ENCODE measurements around the gene TBC1D24.
A peak's percentile ranks its signal among the peaks of the same experiment; 100 is the strongest.

Gene TBC1D24

GRCh38 chr16:2512735-2513404, 37.9 kb downstream of the TBC1D24 start:
- 43% methylated on average over 14 of the region's 15 CpGs for WGBS
- Histone ChIP-seq H3K4me2 (ENCODE audit: low read length, poor library complexity, severe bottlenecking) (peak overlapping the region; percentile 52), H3K36me3 (ENCODE audit: control insufficient read depth in 1 of 2, insufficient read depth in 2 of 2, low read depth in 1 of 2, low read length in 2 of 2) (peaks cover 4 to 21% of the 10 kb centered on the region in 2 experiments), H3K18ac (ENCODE audit: low read depth in 1 of 2, low read length in 2 of 2) (peak overlapping the region; percentile 61 to 84), H2BK12ac (ENCODE audit: low read length in 2 of 2) (peak overlapping the region; percentile 46 to 47), H2BK120ac (ENCODE audit: low read depth, low read length) (no peak overlapping the region), H3K79me1 (replicated peaks; ENCODE audit: low read length, poor library complexity, severe bottlenecking) (peaks cover 5% of the 10 kb centered on the region), H3K4ac (ENCODE audit: low read depth in 1 of 2, low read length in 2 of 2) (no peak overlapping the region), H2AFZ (ENCODE audit: low read depth, low read length) (peak overlapping the region; percentile 66), H2BK5ac (ENCODE audit: low read depth, low read length, poor library complexity, severe bottlenecking) (no peak overlapping the region), H3K9me3 (ENCODE audit: control insufficient read depth, low read length) (no peaks in the 10 kb centered on the region), H3K27me3 (ENCODE audit: control insufficient read depth in 1 of 2, insufficient read depth in 1 of 2, low read length in 2 of 2) (no peaks in the 10 kb centered on the region), H3K14ac (ENCODE audit: low read length in 2 of 2) (peak overlapping the region in 1 of 2 experiments; percentile 31), H3K4me3 (ENCODE audit: insufficient read depth in 1 of 2, low read depth in 1 of 2, low read length in 2 of 2) (peak overlapping the region; percentile 12 to 69), H3K23ac (ENCODE audit: low read length in 2 of 2) (no peak overlapping the region), H2AK5ac (ENCODE audit: low read length, severe bottlenecking) (peak overlapping the region; percentile 84), H3K4me1 (ENCODE audit: control insufficient read depth, insufficient read depth, low read depth, low read length) (peaks cover 57% of the 10 kb centered on the region), H4K91ac (ENCODE audit: low read length) (peak overlapping the region; percentile 82), H2BK15ac (ENCODE audit: low read depth, poor library complexity, severe bottlenecking) (peak overlapping the region; percentile 84), H3K27ac (ENCODE audit: low read length, poor library complexity, severe bottlenecking) (peak overlapping the region; percentile 6), H4K8ac (ENCODE audit: low read length) (peak overlapping the region; percentile 20), H3K9ac (ENCODE audit: low read length) (peak overlapping the region; percentile 96)
- no peak for DNase-seq

GRCh38 chr16:2513405-2514332, 38.7 kb downstream of the TBC1D24 start, which contains the start of gene ATP6V0C:
ATP6V0C (plus strand) TSS chr16:2513952; CDS start chr16:2514104, 152 bp downstream.
- no peaks in the 10 kb centered on the region for H3K9me3 ChIP-seq (ENCODE audit: control insufficient read depth, low read length)
- peak within 1 kb of the TSS in 1 of 2 experiments; percentile 66 for H3K23ac ChIP-seq (ENCODE audit: low read length in 2 of 2)
- peaks cover 65% of the 10 kb centered on the region for H3K4me1 ChIP-seq (ENCODE audit: control insufficient read depth, insufficient read depth, low read depth, low read length)
- peak within 1 kb of the TSS; percentile 95 to 96 for H3K4me3 ChIP-seq (ENCODE audit: insufficient read depth in 1 of 2, low read depth in 1 of 2, low read length in 2 of 2)
- peaks cover 5% of the 10 kb centered on the region for H3K79me1 ChIP-seq (replicated peaks; ENCODE audit: low read length, poor library complexity, severe bottlenecking)
- peak within 1 kb of the TSS; percentile 41 for H3K27ac ChIP-seq (ENCODE audit: low read length, poor library complexity, severe bottlenecking)
- peak; percentile 87 for DNase-seq
- H2BK12ac ChIP-seq (ENCODE audit: low read length in 2 of 2) = peak within 1 kb of the TSS; percentile 46 to 47
- under 1% methylated on average over 78 of the region's 122 CpGs for WGBS
- H2BK15ac ChIP-seq (ENCODE audit: low read depth, poor library complexity, severe bottlenecking) = peak within 1 kb of the TSS; percentile 94
- peak within 1 kb of the TSS in 1 of 2 experiments; percentile 78 for H3K14ac ChIP-seq (ENCODE audit: low read length in 2 of 2)
- peak within 1 kb of the TSS; percentile 96 for H3K9ac ChIP-seq (ENCODE audit: low read length)
- peak within 1 kb of the TSS; percentile 61 for H2BK5ac ChIP-seq (ENCODE audit: low read depth, low read length, poor library complexity, severe bottlenecking)
- peak within 1 kb of the TSS; percentile 91 to 95 for H3K4ac ChIP-seq (ENCODE audit: low read depth in 1 of 2, low read length in 2 of 2)
- peak within 1 kb of the TSS; percentile 68 for H3K4me2 ChIP-seq (ENCODE audit: low read length, poor library complexity, severe bottlenecking)
- peaks cover 4 to 28% of the 10 kb centered on the region in 2 experiments for H3K36me3 ChIP-seq (ENCODE audit: control insufficient read depth in 1 of 2, insufficient read depth in 2 of 2, low read depth in 1 of 2, low read length in 2 of 2)
- H3K27me3 ChIP-seq (ENCODE audit: control insufficient read depth in 1 of 2, insufficient read depth in 1 of 2, low read length in 2 of 2) = no peaks in the 10 kb centered on the region
- peak within 1 kb of the TSS; percentile 99 for H2BK120ac ChIP-seq (ENCODE audit: low read depth, low read length)
- H2AK5ac ChIP-seq (ENCODE audit: low read length, severe bottlenecking) = peak within 1 kb of the TSS; percentile 84
- peak within 1 kb of the TSS; percentile 66 for H2AFZ ChIP-seq (ENCODE audit: low read depth, low read length)
- H3K18ac ChIP-seq (ENCODE audit: low read depth in 1 of 2, low read length in 2 of 2) = peak within 1 kb of the TSS; percentile 97 to 98
- H4K8ac ChIP-seq (ENCODE audit: low read length) = peak within 1 kb of the TSS; percentile 94
- peak within 1 kb of the TSS; percentile 94 for H4K91ac ChIP-seq (ENCODE audit: low read length)

- no peaks in the 10 kb centered on the region for H3K27me3 ChIP-seq (ENCODE audit: control insufficient read depth in 1 of 2, insufficient read depth in 1 of 2, low read length in 2 of 2)
- no peak overlapping the region for H2AK5ac ChIP-seq (ENCODE audit: low read length, severe bottlenecking)
- H3K4me3 ChIP-seq (ENCODE audit: insufficient read depth in 1 of 2, low read depth in 1 of 2, low read length in 2 of 2) = peak overlapping the region; percentile 95 to 96
- peak overlapping the region in 1 of 2 experiments; percentile 66 for H3K23ac ChIP-seq (ENCODE audit: low read length in 2 of 2)
- peak overlapping the region in 1 of 2 experiments; percentile 78 for H3K14ac ChIP-seq (ENCODE audit: low read length in 2 of 2)
- whole genome bisulfite sequencing = 3% methylated on average over 32 of the region's 63 CpGs
- H2BK5ac ChIP-seq (ENCODE audit: low read depth, low read length, poor library complexity, severe bottlenecking) = no peak overlapping the region
- H3K4me2 ChIP-seq (ENCODE audit: low read length, poor library complexity, severe bottlenecking) = peak overlapping the region; percentile 68
- peaks cover 5% of the 10 kb centered on the region for H3K79me1 ChIP-seq (replicated peaks; ENCODE audit: low read length, poor library complexity, severe bottlenecking)
- peak overlapping the region; percentile 91 to 95 for H3K4ac ChIP-seq (ENCODE audit: low read depth in 1 of 2, low read length in 2 of 2)
- no peaks in the 10 kb centered on the region for H3K9me3 ChIP-seq (ENCODE audit: control insufficient read depth, low read length)
- H2BK120ac ChIP-seq (ENCODE audit: low read depth, low read length) = peak overlapping the region; percentile 99
- H3K4me1 ChIP-seq (ENCODE audit: control insufficient read depth, insufficient read depth, low read depth, low read length) = peaks cover 73% of the 10 kb centered on the region
- peak overlapping the region; percentile 94 for H4K91ac ChIP-seq (ENCODE audit: low read length)
- H2BK15ac ChIP-seq (ENCODE audit: low read depth, poor library complexity, severe bottlenecking) = peak overlapping the region; percentile 36
- peak overlapping the region in 1 of 2 experiments; percentile 11 for H2BK12ac ChIP-seq (ENCODE audit: low read length in 2 of 2)
- no peak overlapping the region for H2AFZ ChIP-seq (ENCODE audit: low read depth, low read length)
- H3K27ac ChIP-seq (ENCODE audit: low read length, poor library complexity, severe bottlenecking) = peak overlapping the region; percentile 14
- no peak for DNase-seq
- peaks cover 10 to 37% of the 10 kb centered on the region in 2 experiments for H3K36me3 ChIP-seq (ENCODE audit: control insufficient read depth in 1 of 2, insufficient read depth in 2 of 2, low read depth in 1 of 2, low read length in 2 of 2)
- peak overlapping the region; percentile 94 for H4K8ac ChIP-seq (ENCODE audit: low read length)
- H3K18ac ChIP-seq (ENCODE audit: low read depth in 1 of 2, low read length in 2 of 2) = peak overlapping the region; percentile 97 to 98
- peak overlapping the region; percentile 96 for H3K9ac ChIP-seq (ENCODE audit: low read length)
Observed at GRCh38 chr16:2514333-2515179, 39.6 kb downstream of the TBC1D24 start.
